ENCODE results near the gene TLCD1. TPM values are rescaled to one million over a fixed set of nuclear protein-coding genes. Genes with fewer than 3 reads are reported as not detected.

Gene TLCD1
- polyA plus RNA-seq, 6 donors from 2014 or later: 0.93 to 1.2 TPM; not detected in 4

DNA sequence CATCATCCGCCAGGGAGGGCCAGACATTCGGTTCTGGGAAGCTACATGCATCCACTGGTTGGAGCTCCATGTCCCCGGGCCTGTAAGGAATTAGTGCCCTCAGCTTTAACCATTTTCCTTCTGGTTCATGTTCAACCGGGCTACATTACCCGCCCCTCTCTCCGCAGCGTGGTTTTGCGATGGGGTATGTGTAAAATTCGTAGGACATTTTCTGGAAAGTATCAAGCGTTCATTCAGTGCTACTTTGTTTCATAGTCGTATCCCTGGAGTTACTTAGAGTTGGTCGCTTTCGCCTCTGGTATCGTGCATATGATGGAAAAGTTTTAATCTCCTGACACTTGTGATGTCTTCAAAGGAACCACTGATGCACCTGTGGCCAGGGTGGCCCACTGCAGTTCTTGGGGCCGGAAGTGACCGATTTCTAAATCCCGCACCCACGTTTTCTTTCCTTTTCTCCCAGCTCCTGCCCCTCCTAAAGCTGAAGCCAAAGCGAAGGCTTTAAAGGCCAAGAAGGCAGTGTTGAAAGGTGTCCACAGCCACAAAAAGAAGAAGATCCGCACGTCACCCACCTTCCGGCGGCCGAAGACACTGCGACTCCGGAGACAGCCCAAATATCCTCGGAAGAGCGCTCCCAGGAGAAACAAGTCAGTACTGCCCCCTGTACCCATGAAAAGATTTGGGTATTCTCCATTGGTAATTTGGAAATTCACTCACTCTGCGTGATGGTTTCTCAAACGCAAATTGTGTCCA lies 5.6 kb downstream of the TLCD1 start:
- no peak for DNase-seq
- peaks cover 44 to 63% (median 55%) of the 10 kb centered on the region in 3 donors for H3K4me1 Mint-ChIP-seq

DNA sequence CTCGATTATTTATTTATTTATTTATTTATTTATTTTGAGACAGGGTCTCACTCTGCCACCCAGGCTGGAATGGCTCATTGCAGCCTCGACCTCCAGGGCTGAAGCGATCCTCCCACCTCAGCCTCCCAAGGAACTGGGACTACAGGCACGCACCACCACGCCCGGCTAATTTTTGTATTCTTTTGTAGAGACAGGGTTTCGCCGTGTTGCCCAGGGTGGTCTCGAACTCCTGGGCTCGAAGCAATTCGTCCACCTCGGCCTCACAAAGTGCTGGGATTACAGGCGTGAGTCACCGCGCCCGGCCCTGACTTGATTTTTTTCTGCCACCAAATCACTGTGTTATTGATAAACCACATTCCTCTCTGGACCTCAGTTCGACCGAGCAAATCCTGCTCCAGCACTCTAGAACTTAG lies 7.0 kb downstream of the TLCD1 start:
- H3K27ac Mint-ChIP-seq: peak overlapping the region; percentile 96 to 99 (median 98)
- ATAC-seq (ENCODE audit: low read depth in 2 of 2): no peak

More for the DNA sequence above, 5.6 kb downstream of the TLCD1 start:
- no peak for ATAC-seq (ENCODE audit: low read depth in 2 of 2)
- H3K9me3 Mint-ChIP-seq: no peaks in the 10 kb centered on the region
- H3K27me3 Mint-ChIP-seq: no peaks in the 10 kb centered on the region
- H3K36me3 Mint-ChIP-seq: peaks cover 10 to 16% of the 10 kb centered on the region in 2 donors
- H3K4me3 Mint-ChIP-seq: peak overlapping the region; percentile 92 to 100 (median 99)
- H3K27ac Mint-ChIP-seq: peak overlapping the region; percentile 96 to 99 (median 98)

DNA sequence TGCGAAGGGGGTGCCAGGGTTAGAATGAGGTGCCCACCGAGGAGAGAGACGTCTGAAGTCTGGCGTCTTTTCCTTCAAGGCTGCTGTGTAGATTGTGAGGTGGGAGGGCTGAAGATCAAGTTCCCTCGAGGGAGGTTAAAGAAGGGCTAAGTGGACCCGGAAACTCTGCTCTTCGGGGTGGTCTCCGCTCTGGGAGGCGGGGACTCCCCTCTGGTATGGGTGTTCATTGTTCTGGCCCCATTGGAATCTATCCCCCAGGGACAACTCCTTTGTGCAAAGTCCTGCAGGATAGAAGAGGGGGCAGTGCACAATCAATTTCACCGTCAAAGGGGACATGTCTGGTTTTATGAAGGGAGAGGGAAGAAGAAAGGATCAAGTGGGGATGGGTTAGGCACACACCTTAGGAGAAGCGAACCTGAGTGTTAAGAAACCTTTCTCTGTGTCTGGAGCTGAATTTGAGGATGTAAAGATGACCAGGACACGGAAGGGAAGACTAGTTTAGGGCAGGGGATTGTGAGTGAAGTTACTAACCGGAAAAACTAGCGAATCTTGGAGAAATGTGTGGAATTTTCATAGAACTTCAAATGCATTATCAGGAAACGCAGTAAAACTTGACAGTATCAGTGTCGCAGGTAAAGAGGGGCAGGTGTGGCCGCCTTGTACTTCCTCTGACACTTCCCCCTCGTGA lies 7.6 kb downstream of the TLCD1 start:
- no peaks in the 10 kb centered on the region for H3K9me3 Mint-ChIP-seq
- H3K4me1 Mint-ChIP-seq: peaks cover 27 to 47% (median 41%) of the 10 kb centered on the region in 3 donors
- H3K27me3 Mint-ChIP-seq: no peaks in the 10 kb centered on the region
- H3K27ac Mint-ChIP-seq: peak overlapping the region in 4 of 6 donors; percentile 19 to 89 (median 74)
- ATAC-seq (ENCODE audit: low read depth in 2 of 2) (no peak), DNase-seq (no peak)
- peaks cover 0 to 10% of the 10 kb centered on the region in 2 donors for H3K36me3 Mint-ChIP-seq
- peak overlapping the region; percentile 77 to 95 (median 84) for H3K4me3 Mint-ChIP-seq

More for the DNA sequence above, 7.0 kb downstream of the TLCD1 start:
- Mint-ChIP-seq H3K4me1 (peaks cover 31 to 51% (median 41%) of the 10 kb centered on the region in 3 donors), H3K27me3 (no peaks in the 10 kb centered on the region), H3K4me3 (peak overlapping the region; percentile 92 to 100 (median 99)), H3K36me3 (peaks cover 3 to 10% of the 10 kb centered on the region in 2 donors), H3K9me3 (no peaks in the 10 kb centered on the region)
- DNase-seq: no peak

DNA sequence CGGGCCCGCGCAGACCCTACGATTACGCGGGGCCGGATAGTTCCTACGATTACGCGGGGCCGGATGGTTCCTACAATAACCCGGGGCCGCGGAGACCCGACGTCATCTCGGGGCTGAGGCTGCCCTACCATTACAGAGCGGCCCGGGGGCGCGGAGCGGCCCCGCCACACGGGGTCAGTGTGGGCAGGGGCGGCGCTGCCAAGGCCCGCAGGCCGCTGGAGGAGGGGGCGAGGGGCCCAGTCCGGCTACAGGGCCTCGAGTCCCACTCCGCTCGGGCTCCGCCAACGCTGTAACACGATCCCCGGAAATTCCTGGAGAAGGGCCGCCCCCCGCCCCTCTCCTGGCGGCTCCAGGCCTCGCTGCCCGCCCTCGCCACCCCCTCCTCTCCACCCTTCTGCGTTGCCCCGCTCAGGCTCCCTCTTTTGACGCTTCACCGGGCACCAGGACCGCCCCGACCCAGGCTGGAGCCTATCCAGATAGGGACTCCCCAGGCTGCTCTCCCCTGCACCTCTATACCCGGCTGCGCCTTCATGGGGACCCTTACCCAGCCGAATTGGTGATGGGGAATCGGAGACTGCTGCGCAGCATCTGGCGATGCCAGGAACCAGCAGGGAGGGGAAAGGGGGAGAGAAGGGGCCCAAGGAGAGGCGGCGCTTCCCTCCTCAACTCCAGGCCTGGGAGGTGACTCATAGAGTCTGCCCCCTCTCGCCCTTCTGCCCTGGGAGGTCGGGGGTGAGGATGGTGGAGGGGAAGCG lies 8.3 kb downstream of the TLCD1 start, which contains the start of gene RAB34:
Gene RAB34 (minus strand): TSS at position 291 of the 755 bp plus-strand sequence. CDS start 602 bp downstream, outside the sequence.
- DNase-seq (peak; percentile 44), ATAC-seq (ENCODE audit: low read depth in 2 of 2) (peak; percentile 14 to 21)
- H3K4me3 Mint-ChIP-seq: peak within 1 kb of the TSS; percentile 77 to 95 (median 84)
- no peaks in the 10 kb centered on the region for H3K27me3 Mint-ChIP-seq
- H3K36me3 Mint-ChIP-seq: peaks cover 0 to 10% of the 10 kb centered on the region in 2 donors
- peaks cover 26 to 45% (median 41%) of the 10 kb centered on the region in 3 donors for H3K4me1 Mint-ChIP-seq
- H3K27ac Mint-ChIP-seq: peak within 1 kb of the TSS; percentile 19 to 89 (median 77)
- H3K9me3 Mint-ChIP-seq: no peaks in the 10 kb centered on the region

DNA sequence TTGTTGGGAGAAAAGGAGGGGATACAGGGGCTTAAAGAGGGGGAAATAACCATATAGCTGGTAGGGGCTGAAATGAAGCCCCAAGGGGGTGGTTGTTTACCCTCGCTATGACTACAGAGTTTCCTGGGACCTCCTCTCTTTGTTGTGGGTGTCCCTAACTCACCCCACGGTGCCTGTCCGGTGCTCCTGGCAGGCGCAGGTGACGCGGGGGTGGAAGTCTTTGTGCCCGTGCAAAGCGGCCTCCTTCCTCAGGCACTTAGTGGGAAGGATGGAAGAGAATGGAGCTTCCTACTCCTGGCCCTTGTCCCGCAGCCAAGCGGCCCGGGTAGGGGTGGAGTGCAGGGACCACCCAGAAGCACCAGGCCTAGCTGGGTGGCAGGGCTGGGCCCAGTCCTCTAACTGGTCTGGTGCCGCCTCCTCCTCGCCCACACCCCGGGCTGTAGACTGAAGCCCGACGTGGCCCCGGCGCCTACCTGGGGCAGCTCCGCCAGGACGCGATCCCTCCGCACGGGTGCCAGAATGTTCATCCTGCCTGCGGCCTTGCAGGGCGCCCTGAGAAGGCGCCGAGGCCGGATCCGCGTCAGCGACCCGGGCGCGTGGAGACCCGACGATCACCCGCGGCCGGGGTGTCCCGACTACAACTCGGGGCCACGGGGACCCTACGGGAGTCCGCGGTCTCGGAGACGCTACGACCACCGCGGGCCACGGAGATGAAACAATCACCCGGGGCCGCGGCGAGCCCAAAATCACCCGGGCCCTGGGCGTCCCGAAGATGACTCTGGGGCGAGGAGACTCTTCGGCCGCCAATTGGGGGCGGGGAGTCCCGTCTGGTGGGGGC lies 9.1 kb downstream of the TLCD1 start:
- Mint-ChIP-seq H3K9me3 (no peaks in the 10 kb centered on the region), H3K4me1 (peaks cover 33 to 47% (median 42%) of the 10 kb centered on the region in 3 donors), H3K4me3 (peak overlapping the region; percentile 70 to 95 (median 81)), H3K27me3 (no peaks in the 10 kb centered on the region), H3K36me3 (peaks cover 0 to 10% of the 10 kb centered on the region in 2 donors), H3K27ac (peak overlapping the region in 4 of 6 donors; percentile 56 to 89 (median 77))
- ATAC-seq (ENCODE audit: low read depth in 2 of 2): no peak
- DNase-seq: no peak

DNA sequence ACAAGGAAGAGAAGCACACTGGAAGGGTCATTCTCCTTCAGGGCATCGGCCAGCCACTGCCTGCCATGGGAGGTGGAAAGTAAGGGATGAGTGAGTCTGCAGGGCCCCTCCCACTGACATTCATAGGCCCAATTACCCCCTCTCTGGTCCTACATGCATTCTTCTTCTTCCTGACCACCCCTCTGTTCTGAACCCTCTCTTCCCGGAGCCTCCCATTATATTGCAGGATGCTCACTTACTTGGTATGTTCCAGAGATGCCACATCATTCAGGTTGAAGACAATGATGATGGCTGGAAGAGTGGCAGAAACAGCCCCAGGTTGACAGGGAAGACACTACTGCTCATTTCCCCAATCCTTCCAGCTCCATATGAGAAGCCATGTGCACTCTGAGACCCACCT lies 10.8 kb downstream of the TLCD1 start:
- Mint-ChIP-seq H3K4me1 (peaks cover 37 to 50% (median 40%) of the 10 kb centered on the region in 3 donors), H3K27ac (no peak overlapping the region), H3K9me3 (no peaks in the 10 kb centered on the region), H3K36me3 (peaks cover 0 to 5% of the 10 kb centered on the region in 2 donors), H3K27me3 (no peaks in the 10 kb centered on the region), H3K4me3 (peak overlapping the region in 2 of 8 donors; percentile 62 to 69)
- DNase-seq (no peak), ATAC-seq (ENCODE audit: low read depth in 2 of 2) (no peak)

DNA sequence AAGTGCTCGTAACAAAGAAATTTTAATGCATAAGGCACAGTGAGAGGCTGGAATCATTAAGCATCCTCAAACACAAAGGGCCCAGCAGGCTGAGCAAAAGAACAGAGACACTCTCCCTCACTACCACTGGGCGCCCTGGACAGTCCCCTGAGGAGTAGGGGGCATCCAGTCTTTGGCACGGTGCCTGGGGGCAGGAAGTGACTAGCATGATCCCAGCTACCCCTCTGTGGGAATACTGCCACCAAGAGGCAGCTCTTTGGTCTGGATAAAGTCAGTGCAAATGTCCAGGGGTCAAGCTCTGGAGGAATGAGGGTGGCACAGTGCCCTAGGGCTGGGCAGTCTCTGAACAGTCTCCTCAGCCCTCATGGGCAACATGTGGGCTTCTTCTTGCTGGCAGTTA lies 11.8 kb downstream of the TLCD1 start:
- H3K4me1 Mint-ChIP-seq: peaks cover 32 to 40% (median 33%) of the 10 kb centered on the region in 3 donors
- ATAC-seq (ENCODE audit: low read depth in 2 of 2): no peak
- no peak overlapping the region for H3K27ac Mint-ChIP-seq
- peak overlapping the region in 2 of 8 donors; percentile 33 to 69 for H3K4me3 Mint-ChIP-seq
- H3K36me3 Mint-ChIP-seq: no peaks in the 10 kb centered on the region
- DNase-seq: no peak
- H3K27me3 Mint-ChIP-seq: no peaks in the 10 kb centered on the region
- H3K9me3 Mint-ChIP-seq: no peaks in the 10 kb centered on the region

DNA sequence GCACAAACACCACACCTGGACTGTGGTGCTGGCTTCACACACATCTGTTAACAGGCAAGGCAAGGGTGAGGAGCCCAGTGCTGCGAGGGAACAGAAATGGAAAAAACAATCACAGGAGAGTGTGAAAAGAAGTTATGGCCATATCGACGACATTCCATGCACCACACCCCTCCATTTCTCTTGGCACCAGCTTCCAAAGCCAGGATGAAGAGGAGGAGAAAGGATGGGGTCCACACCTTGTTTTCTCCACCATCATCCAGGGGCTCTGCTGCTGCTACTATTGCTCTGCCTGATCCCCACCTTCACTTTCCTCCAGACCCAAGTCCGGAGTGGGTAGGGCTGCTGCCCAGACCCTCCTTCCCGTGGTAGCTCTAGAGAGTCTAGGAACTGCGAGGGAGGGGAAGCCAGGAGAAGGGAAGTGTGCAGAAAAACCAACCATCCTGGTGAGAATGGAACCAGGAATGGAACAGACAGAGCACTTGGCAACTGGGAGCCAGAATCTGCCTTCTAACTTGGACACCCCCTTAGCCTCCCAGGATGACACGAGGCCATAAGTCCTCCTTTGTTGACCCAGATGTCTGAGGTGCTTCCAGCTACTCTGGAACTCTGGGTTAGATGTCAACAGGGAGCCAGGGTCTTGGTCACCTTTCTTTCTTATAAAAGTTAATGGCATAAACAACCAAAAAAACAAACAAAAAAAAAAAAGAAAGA lies 13.2 kb downstream of the TLCD1 start:
- H3K27ac Mint-ChIP-seq: peak overlapping the region in 5 of 6 donors; percentile 36 to 94 (median 85)
- H3K27me3 Mint-ChIP-seq: no peaks in the 10 kb centered on the region
- ATAC-seq (ENCODE audit: low read depth in 2 of 2): no peak
- H3K4me1 Mint-ChIP-seq: peaks cover 22 to 28% (median 25%) of the 10 kb centered on the region in 3 donors
- H3K36me3 Mint-ChIP-seq: no peaks in the 10 kb centered on the region
- DNase-seq: no peak
- H3K9me3 Mint-ChIP-seq: no peaks in the 10 kb centered on the region
- peak overlapping the region; percentile 77 to 95 (median 93) for H3K4me3 Mint-ChIP-seq

DNA sequence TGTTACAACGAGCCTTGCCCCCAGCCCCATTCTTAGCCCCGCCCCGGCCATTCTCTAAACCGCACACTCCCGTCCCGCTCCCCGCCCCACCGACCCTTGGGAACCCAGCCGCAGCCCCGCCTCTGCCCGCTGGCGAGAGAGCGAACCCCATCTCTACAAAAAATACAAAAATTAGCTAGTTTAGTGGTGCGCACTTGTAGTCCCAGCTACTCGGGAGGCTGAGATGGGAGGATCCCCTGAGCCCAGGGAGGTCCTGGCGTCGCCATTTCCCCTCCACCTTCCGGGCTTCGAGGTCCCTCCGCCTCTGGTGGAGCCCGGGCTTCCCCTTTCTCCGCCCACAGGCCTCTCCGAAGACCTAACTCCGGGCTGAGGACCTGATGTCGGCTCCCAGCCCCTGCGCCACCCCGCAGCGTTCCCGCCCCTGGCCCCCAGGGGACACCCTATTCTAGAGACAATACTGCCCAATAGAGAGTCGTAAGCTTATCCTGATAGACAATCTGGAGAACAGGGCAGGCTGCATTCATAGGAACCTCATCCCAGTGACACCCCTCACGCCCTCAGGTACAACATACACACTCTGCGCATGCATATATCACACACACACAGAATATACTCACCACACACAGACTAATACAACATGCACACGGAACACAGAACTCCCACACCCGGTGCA lies 13.9 kb downstream of the TLCD1 start:
- Mint-ChIP-seq H3K27ac (peak overlapping the region; percentile 83 to 94 (median 89)), H3K27me3 (no peaks in the 10 kb centered on the region), H3K4me1 (peaks cover 21 to 23% (median 22%) of the 10 kb centered on the region in 3 donors), H3K9me3 (no peaks in the 10 kb centered on the region), H3K36me3 (no peaks in the 10 kb centered on the region), H3K4me3 (peak overlapping the region; percentile 77 to 95 (median 93))
- ATAC-seq (ENCODE audit: low read depth in 2 of 2) (peak; percentile 54 to 57), DNase-seq (peak; percentile 63)

DNA sequence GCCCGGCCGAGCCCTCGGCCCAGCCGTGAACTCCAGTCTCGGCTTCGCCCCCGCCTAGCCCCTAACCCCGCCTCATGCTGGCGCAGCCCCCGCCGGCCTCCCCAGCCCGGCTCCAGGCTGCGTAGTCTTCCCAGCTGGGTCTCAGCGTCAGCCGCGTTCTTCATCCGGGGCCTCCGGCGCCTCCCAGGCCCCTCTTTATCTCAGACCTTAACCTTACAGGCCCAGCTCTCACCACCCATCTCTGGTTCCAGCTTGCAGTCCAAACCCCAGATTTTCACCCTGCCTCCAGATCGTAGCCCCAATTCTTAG lies 14.4 kb downstream of the TLCD1 start, which contains the start of gene PROCA1:
Gene PROCA1 (minus strand): TSS at position 166 of the 309 bp plus-strand sequence. CDS start 228 bp downstream, outside the sequence.
- Mint-ChIP-seq H3K27ac (peak within 1 kb of the TSS; percentile 83 to 98 (median 90)), H3K9me3 (no peaks in the 10 kb centered on the region), H3K4me3 (peak within 1 kb of the TSS; percentile 77 to 95 (median 93)), H3K4me1 (peaks cover 21 to 22% (median 21%) of the 10 kb centered on the region in 3 donors), H3K36me3 (no peaks in the 10 kb centered on the region), H3K27me3 (no peaks in the 10 kb centered on the region)
- DNase-seq (no peak), ATAC-seq (ENCODE audit: low read depth in 2 of 2) (peak; percentile 45 to 46)

DNA sequence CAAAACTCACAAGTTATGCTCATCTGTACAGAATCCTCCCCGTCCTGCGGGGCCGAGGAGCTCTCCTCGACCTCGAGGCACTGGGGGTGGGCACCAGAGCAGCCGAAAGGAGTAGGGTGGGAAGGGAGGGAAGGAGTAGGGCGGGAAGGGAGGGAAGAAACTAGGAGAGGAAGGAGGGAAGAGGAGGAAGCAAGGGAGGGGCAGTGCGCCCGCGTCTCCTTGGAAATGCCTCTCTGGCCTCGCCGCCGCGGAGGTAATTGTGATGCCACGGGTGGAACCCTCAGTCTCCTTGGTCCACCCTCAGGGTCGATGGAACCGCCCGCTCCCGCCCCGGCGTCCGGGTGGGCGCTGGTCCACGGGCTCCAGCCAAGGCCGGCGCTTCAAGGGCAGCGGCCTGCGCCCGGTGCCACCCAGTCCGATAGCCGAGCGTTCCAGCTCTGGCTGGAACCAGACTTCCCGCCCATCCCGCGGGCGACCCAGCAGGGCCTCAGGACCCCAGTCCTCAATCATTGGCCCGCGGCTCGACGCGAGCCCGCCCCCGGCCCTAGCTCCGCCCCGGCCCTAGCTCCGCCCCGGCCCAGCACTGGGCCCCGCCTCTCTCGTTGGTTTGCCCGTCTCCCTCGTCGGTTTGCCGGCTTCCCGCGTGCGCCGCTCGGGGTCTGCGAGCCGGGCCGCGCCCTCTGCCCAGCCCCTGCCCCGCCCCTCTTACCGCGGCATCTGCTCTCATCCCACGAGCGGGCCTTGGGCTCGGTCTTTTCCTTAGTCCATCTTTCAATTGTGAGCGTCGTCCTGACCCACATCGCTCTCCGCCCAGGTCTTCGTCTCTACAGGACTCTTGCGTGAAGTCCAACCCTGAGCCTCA lies 14.9 kb downstream of the TLCD1 start:
- ATAC-seq (ENCODE audit: low read depth in 2 of 2) (peak; percentile 84 to 86), DNase-seq (peak; percentile 86)
- H3K4me3 Mint-ChIP-seq: peak overlapping the region; percentile 77 to 95 (median 93)
- no peaks in the 10 kb centered on the region for H3K36me3 Mint-ChIP-seq
- H3K4me1 Mint-ChIP-seq: peaks cover 21 to 22% (median 21%) of the 10 kb centered on the region in 3 donors
- H3K27ac Mint-ChIP-seq: peak overlapping the region; percentile 76 to 98 (median 90)
- H3K27me3 Mint-ChIP-seq: no peaks in the 10 kb centered on the region
- H3K9me3 Mint-ChIP-seq: no peaks in the 10 kb centered on the region
